Neuronal stem cell (in vitro differentiated cells): ENCODE results near the gene ADAMTS15.

Source experiments
- DNase-seq: peaks from one replicate; pipeline ENCODE4 v3.0.0-alpha.2; 2013; ENCODE audit warnings: low spot score
- H2AFZ ChIP-seq: one replicate; pipeline ENCODE4 v1.6.1; 2013; ENCODE audit warnings: mild to moderate bottlenecking, low read length, inconsistent platforms
- H2AK5ac ChIP-seq: 2 replicates; pipeline ENCODE4 v1.6.1; 2013; ENCODE audit warnings: low read depth, mild to moderate bottlenecking, inconsistent platforms, low read length, moderate library complexity, mixed read lengths
- H2BK120ac ChIP-seq: 2 replicates; pipeline ENCODE4 v1.6.1; 2013; ENCODE audit warnings: low read depth, mild to moderate bottlenecking, inconsistent platforms, low read length, moderate library complexity, mixed read lengths
- H2BK12ac ChIP-seq: one replicate; pipeline ENCODE4 v1.6.1; 2013; ENCODE audit warnings: low read length, inconsistent platforms
- H2BK15ac ChIP-seq: 2 replicates; pipeline ENCODE4 v1.6.1; 2013; ENCODE audit warnings: mild to moderate bottlenecking, low read length, inconsistent platforms, mixed read lengths
- H2BK5ac ChIP-seq: one replicate; pipeline ENCODE4 v1.6.1; 2013; ENCODE audit warnings: inconsistent platforms, mild to moderate bottlenecking, low read length, moderate library complexity
- H3K14ac ChIP-seq: one replicate; pipeline ENCODE4 v1.6.1; 2013; ENCODE audit warnings: low read length, inconsistent platforms
- H3K18ac ChIP-seq: 2 replicates; pipeline ENCODE4 v1.6.1; 2013; ENCODE audit warnings: low read length, inconsistent platforms
- H3K23ac ChIP-seq: 2 replicates; pipeline ENCODE4 v1.6.1; 2013; ENCODE audit warnings: low read depth, mild to moderate bottlenecking, mixed read lengths, low read length, inconsistent platforms; ENCODE audit not compliant: poor library complexity
- H3K27ac ChIP-seq: replicated peaks from 3 replicates; pipeline ENCODE4 v1.5.1; 2013; ENCODE audit warnings: low read length, inconsistent platforms
- H3K27me3 ChIP-seq, 3 experiments: 2 replicates each; pipeline ENCODE4 v1.6.1; 2013; ENCODE audit warnings: low read length in 3 of 3, mild to moderate bottlenecking in 2 of 3, inconsistent platforms in 1 of 3, low read depth in 1 of 3, mixed read lengths in 1 of 3, moderate library complexity in 1 of 3; ENCODE audit not compliant: control insufficient read depth in 3 of 3, insufficient read depth in 3 of 3
- H3K36me3 ChIP-seq, 2 donors: replicated peaks in 1 of 2; 2 replicates each; pipeline ENCODE4 v1.6.1; 2013; ENCODE audit warnings: low read length in 2 of 2; ENCODE audit not compliant: control insufficient read depth in 2 of 2, insufficient read depth in 2 of 2
- H3K4ac ChIP-seq: 2 replicates; pipeline ENCODE4 v1.6.1; 2013; ENCODE audit warnings: inconsistent platforms, mild to moderate bottlenecking, low read length, moderate library complexity
- H3K4me1 ChIP-seq, 2 donors: 1 replicate in 1 of 2; 2 replicates in 1 of 2; pipeline ENCODE4 v1.6.1; 2013; ENCODE audit warnings: low read length in 2 of 2, low read depth in 1 of 2; ENCODE audit not compliant: control insufficient read depth in 2 of 2, insufficient read depth in 1 of 2
- H3K4me2 ChIP-seq: one replicate; pipeline ENCODE4 v1.6.1; 2013; ENCODE audit warnings: mild to moderate bottlenecking, low read length, inconsistent platforms; ENCODE audit not compliant: insufficient read depth, poor library complexity, severe bottlenecking
- H3K4me3 ChIP-seq, 2 donors: 2 replicates each; pipeline ENCODE4 v1.5.1; 2013; ENCODE audit warnings: low read length in 2 of 2, mild to moderate bottlenecking in 2 of 2, inconsistent platforms in 1 of 2, moderate library complexity in 1 of 2
- H3K79me1 ChIP-seq: one replicate; pipeline ENCODE4 v1.6.1; 2013; ENCODE audit warnings: low read depth, mild to moderate bottlenecking, inconsistent platforms, low read length, moderate library complexity
- H3K9ac ChIP-seq: one replicate; pipeline ENCODE4 v1.6.1; 2013; ENCODE audit warnings: mild to moderate bottlenecking, low read depth, low read length, inconsistent platforms; ENCODE audit not compliant: poor library complexity
- H3K9me3 ChIP-seq, 2 donors: replicated peaks in 1 of 2; 2 replicates each; pipeline versions ENCODE3 to v1.6.1; 2013; ENCODE audit warnings: low read length in 2 of 2, mild to moderate bottlenecking in 2 of 2, inconsistent platforms in 1 of 2, low read depth in 1 of 2, mixed read lengths in 1 of 2, moderate library complexity in 1 of 2; ENCODE audit not compliant: control insufficient read depth in 2 of 2, insufficient read depth in 1 of 2
- H4K8ac ChIP-seq: one replicate; pipeline ENCODE4 v1.6.1; 2013; ENCODE audit warnings: low read depth, mild to moderate bottlenecking, inconsistent platforms, low read length, moderate library complexity
- H4K91ac ChIP-seq: one replicate; pipeline ENCODE4 v1.6.1; 2013; ENCODE audit warnings: low read length, low read depth, mild to moderate bottlenecking, inconsistent platforms; ENCODE audit not compliant: poor library complexity
- WGBS, 2 donors: extraction: QIAGEN DNeasy Blood & Tissue Kit; methylation state at CpG; one replicate each; pipeline ENCODE4 v1.1.7; 2013; ENCODE audit warnings: missing lambda C conversion rate in 2 of 2, mixed read lengths in 1 of 2; ENCODE audit not compliant: insufficient read length in 2 of 2, insufficient replicate concordance in 1 of 2; ENCODE audit errors: extremely low coverage in 2 of 2; 5-methylcytosine and 5-hydroxymethylcytosine counted together

ADAMTS15 gene

GRCh38 chr11:130405428-130405827 is 43.0 kb upstream of the ADAMTS15 start:
- H2BK12ac ChIP-seq: no peak overlapping the region
- no peak overlapping the region for H2BK5ac ChIP-seq
- no peak overlapping the region for H2BK120ac ChIP-seq
- H3K14ac ChIP-seq: peak overlapping the region; percentile 14
- H4K8ac ChIP-seq: no peak overlapping the region
- H4K91ac ChIP-seq: no peak overlapping the region
- no peak overlapping the region for H2BK15ac ChIP-seq
- H3K27me3 ChIP-seq: peaks cover 0 to 30% (median 0%) of the 10 kb centered on the region in 3 experiments
- peaks cover 0 to 10% of the 10 kb centered on the region in 2 donors for H3K4me1 ChIP-seq
- H3K36me3 ChIP-seq: no peaks in the 10 kb centered on the region
- no peak for DNase-seq
- no peak overlapping the region for H3K4me2 ChIP-seq
- WGBS, 2 donors: no CpG with 5 or more reads among the region's 11 CpGs
- no peaks in the 10 kb centered on the region for H3K79me1 ChIP-seq
- no peak overlapping the region for H3K18ac ChIP-seq
- no peak overlapping the region for H3K4ac ChIP-seq
- peak overlapping the region; percentile 47 for H2AK5ac ChIP-seq
- H3K27ac ChIP-seq: no peak overlapping the region
- H3K9ac ChIP-seq: peak overlapping the region; percentile 18
- no peak overlapping the region for H2AFZ ChIP-seq
- H3K23ac ChIP-seq: no peak overlapping the region
- no peaks in the 10 kb centered on the region for H3K9me3 ChIP-seq
- H3K4me3 ChIP-seq: no peak overlapping the region

GRCh38 chr11:130407978-130408377 is 40.5 kb upstream of the ADAMTS15 start:
- H3K27me3 ChIP-seq: peaks cover 0 to 36% (median 0%) of the 10 kb centered on the region in 3 experiments
- H2BK120ac ChIP-seq: no peak overlapping the region
- H3K36me3 ChIP-seq: no peaks in the 10 kb centered on the region
- no peak overlapping the region for H4K91ac ChIP-seq
- H2BK12ac ChIP-seq: no peak overlapping the region
- no peak overlapping the region for H4K8ac ChIP-seq
- H2AK5ac ChIP-seq: no peak overlapping the region
- no peak overlapping the region for H3K18ac ChIP-seq
- no peak overlapping the region for H3K23ac ChIP-seq
- no peak overlapping the region for H3K4me2 ChIP-seq
- DNase-seq: no peak
- no peak overlapping the region for H3K4ac ChIP-seq
- peaks cover 0 to 10% of the 10 kb centered on the region in 2 donors for H3K4me1 ChIP-seq
- no peak overlapping the region for H3K14ac ChIP-seq
- H2BK15ac ChIP-seq: no peak overlapping the region
- no peak overlapping the region for H3K9ac ChIP-seq
- no peaks in the 10 kb centered on the region for H3K79me1 ChIP-seq
- H3K4me3 ChIP-seq: no peak overlapping the region
- H3K9me3 ChIP-seq: no peaks in the 10 kb centered on the region
- H2AFZ ChIP-seq: no peak overlapping the region
- H3K27ac ChIP-seq: no peak overlapping the region
- H2BK5ac ChIP-seq: no peak overlapping the region
- no CpG with 5 or more reads among the region's 7 CpGs for WGBS, 2 donors

GRCh38 chr11:130408401-130408890 is 40.0 kb upstream of the ADAMTS15 start:
- H2AK5ac ChIP-seq: no peak overlapping the region
- H3K23ac ChIP-seq: no peak overlapping the region
- no CpG with 5 or more reads among the region's 18 CpGs for WGBS, 2 donors
- no peak overlapping the region for H2BK12ac ChIP-seq
- H3K36me3 ChIP-seq: no peaks in the 10 kb centered on the region
- no peak overlapping the region for H3K4me3 ChIP-seq
- DNase-seq: no peak
- H2AFZ ChIP-seq: no peak overlapping the region
- no peak overlapping the region for H3K4me2 ChIP-seq
- H3K79me1 ChIP-seq: no peaks in the 10 kb centered on the region
- no peak overlapping the region for H3K9ac ChIP-seq
- peaks cover 0 to 9% of the 10 kb centered on the region in 2 donors for H3K4me1 ChIP-seq
- no peak overlapping the region for H2BK5ac ChIP-seq
- no peak overlapping the region for H2BK120ac ChIP-seq
- H4K91ac ChIP-seq: no peak overlapping the region
- no peak overlapping the region for H3K4ac ChIP-seq
- H3K18ac ChIP-seq: peak overlapping the region; percentile 7
- no peak overlapping the region for H4K8ac ChIP-seq
- no peak overlapping the region for H2BK15ac ChIP-seq
- H3K14ac ChIP-seq: no peak overlapping the region
- peaks cover 0 to 40% (median 0%) of the 10 kb centered on the region in 3 experiments for H3K27me3 ChIP-seq
- no peaks in the 10 kb centered on the region for H3K9me3 ChIP-seq
- no peak overlapping the region for H3K27ac ChIP-seq

- Histone ChIP-seq H3K36me3 (no peaks in the 10 kb centered on the region), H3K14ac (no peak overlapping the region), H2BK5ac (no peak overlapping the region), H3K4ac (no peak overlapping the region), H3K4me1 (peaks cover 0 to 5% of the 10 kb centered on the region in 2 donors), H2BK12ac (no peak overlapping the region), H2AK5ac (no peak overlapping the region), H3K4me2 (no peak overlapping the region), H2AFZ (no peak overlapping the region), H4K91ac (no peak overlapping the region), H3K79me1 (no peaks in the 10 kb centered on the region), H2BK120ac (no peak overlapping the region), H3K27ac (no peak overlapping the region), H4K8ac (no peak overlapping the region), H3K4me3 (no peak overlapping the region), H3K9me3 (no peaks in the 10 kb centered on the region), H3K23ac (no peak overlapping the region), H3K27me3 (peaks cover 0 to 45% (median 0%) of the 10 kb centered on the region in 3 experiments), H3K9ac (no peak overlapping the region), H3K18ac (no peak overlapping the region), H2BK15ac (no peak overlapping the region)
- DNase-seq: no peak
- no CpG with 5 or more reads among the region's 8 CpGs for WGBS, 2 donors
Observed at GRCh38 chr11:130408901-130409300, 39.5 kb upstream of the ADAMTS15 start.
